ENCODE results near the gene KIAA0753.

KIAA0753 gene

DNA sequence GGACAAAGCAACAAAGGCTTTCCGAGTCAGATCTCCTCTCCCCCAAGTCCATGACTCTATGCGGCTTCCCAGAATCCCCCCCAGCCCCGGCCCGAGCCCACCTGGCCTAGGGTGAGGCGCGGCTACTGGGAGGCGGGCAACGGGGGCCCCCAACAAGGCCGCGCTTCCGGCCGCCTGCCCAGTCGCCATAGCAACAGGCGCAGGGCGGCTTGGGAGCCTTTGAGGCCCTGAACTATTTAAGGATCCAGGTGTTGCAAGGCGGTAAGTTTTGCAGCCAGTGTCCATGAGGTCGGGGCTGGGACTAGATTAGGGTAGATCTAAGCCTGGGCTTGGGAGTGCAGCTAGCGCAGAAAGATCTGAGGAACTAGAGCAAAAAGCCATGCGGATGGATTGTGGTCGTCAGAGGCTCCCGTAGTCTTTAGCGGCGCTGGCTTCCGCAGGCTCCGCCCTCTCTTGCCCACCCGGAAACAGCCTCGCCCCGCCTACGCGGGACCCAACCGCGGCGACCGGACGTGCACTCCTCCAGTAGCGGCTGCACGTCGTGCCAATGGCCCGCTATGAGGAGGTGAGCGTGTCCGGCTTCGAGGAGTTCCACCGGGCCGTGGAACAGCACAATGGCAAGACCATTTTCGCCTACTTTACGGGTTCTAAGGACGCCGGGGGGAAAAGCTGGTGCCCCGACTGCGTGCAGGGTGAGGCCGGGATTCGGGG, at the start of gene KIAA0753, which contains the start of gene TXNDC17:
Gene KIAA0753, minus strand, starts transcription at position 176 of the 711 bp plus-strand sequence. CDS start 5,608 bp downstream, outside the sequence.
Gene TXNDC17, plus strand, starts transcription at position 525 of the 711 bp plus-strand sequence. Its CDS starts 23 bp downstream, at position 548.
- H3K4me1 ChIP-seq (ENCODE audit: insufficient read depth, low read length) = peaks cover 25% of the 10 kb centered on the region
- H3K4me3 ChIP-seq (ENCODE audit: low read depth in 1 of 2, low read length in 2 of 2) = peak within 1 kb of the TSS; percentile 90 to 93
- H3K9me3 ChIP-seq (ENCODE audit: low read length) = no peaks in the 10 kb centered on the region
- peak within 1 kb of the TSS; percentile 91 for H3K27ac ChIP-seq (ENCODE audit: low read depth, low read length)
- H3K27me3 ChIP-seq (ENCODE audit: control insufficient read depth in 1 of 2, insufficient read depth in 2 of 2, low read length in 2 of 2) = no peaks in the 10 kb centered on the region
- peaks cover 22% of the 10 kb centered on the region for H3K36me3 ChIP-seq (ENCODE audit: insufficient read depth, low read length)
- peak within 1 kb of the TSS; percentile 62 for H3K9ac ChIP-seq (ENCODE audit: low read length)

GRCh38 chr17:6688944-6689343, 48.4 kb upstream of the KIAA0753 start:
- Histone ChIP-seq H3K27me3 (ENCODE audit: control insufficient read depth in 1 of 2, insufficient read depth in 2 of 2, low read length in 2 of 2) (no peaks in the 10 kb centered on the region), H3K27ac (ENCODE audit: low read depth, low read length) (no peak overlapping the region), H3K4me1 (ENCODE audit: insufficient read depth, low read length) (no peaks in the 10 kb centered on the region), H3K36me3 (ENCODE audit: insufficient read depth, low read length) (no peaks in the 10 kb centered on the region), H3K9ac (ENCODE audit: low read length) (no peak overlapping the region), H3K9me3 (ENCODE audit: low read length) (no peaks in the 10 kb centered on the region), H3K4me3 (ENCODE audit: low read depth in 1 of 2, low read length in 2 of 2) (no peak overlapping the region)

DNA sequence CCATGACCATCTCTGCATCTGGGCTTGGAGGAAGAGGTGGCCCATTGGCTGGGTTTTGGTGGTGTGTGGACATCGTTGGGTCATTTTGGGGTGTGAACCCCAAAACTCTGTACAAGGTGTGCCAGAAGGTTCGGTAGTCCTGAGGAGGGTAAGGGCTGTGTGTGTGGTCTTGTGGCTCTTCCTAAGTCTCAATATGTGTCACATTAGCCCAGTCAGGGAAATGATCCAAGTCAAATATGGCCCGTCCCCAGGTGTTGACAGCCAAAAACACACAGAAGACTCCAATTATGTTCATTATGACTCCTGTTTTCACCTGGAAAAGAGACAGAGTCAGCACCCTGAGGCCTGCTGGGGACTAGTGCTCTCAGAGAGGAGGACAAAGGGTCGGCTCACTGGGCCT, 45.5 kb upstream of the KIAA0753 start:
- no peak overlapping the region for H3K27ac ChIP-seq (ENCODE audit: low read depth, low read length)
- H3K9ac ChIP-seq (ENCODE audit: low read length) = no peak overlapping the region
- no peak overlapping the region for H3K4me3 ChIP-seq (ENCODE audit: low read depth in 1 of 2, low read length in 2 of 2)
- H3K36me3 ChIP-seq (ENCODE audit: insufficient read depth, low read length) = no peaks in the 10 kb centered on the region
- no peaks in the 10 kb centered on the region for H3K4me1 ChIP-seq (ENCODE audit: insufficient read depth, low read length)
- H3K9me3 ChIP-seq (ENCODE audit: low read length) = no peaks in the 10 kb centered on the region
- H3K27me3 ChIP-seq (ENCODE audit: control insufficient read depth in 1 of 2, insufficient read depth in 2 of 2, low read length in 2 of 2) = no peaks in the 10 kb centered on the region

- Histone ChIP-seq H3K27me3 (ENCODE audit: control insufficient read depth in 1 of 2, insufficient read depth in 2 of 2, low read length in 2 of 2) (no peaks in the 10 kb centered on the region), H3K4me1 (ENCODE audit: insufficient read depth, low read length) (no peaks in the 10 kb centered on the region), H3K9me3 (ENCODE audit: low read length) (no peaks in the 10 kb centered on the region), H3K36me3 (ENCODE audit: insufficient read depth, low read length) (no peaks in the 10 kb centered on the region), H3K9ac (ENCODE audit: low read length) (no peak overlapping the region), H3K4me3 (ENCODE audit: low read depth in 1 of 2, low read length in 2 of 2) (no peak overlapping the region), H3K27ac (ENCODE audit: low read depth, low read length) (no peak overlapping the region)
These were observed 44.6 kb upstream of the KIAA0753 start for GRCh38 chr17:6684881-6685767.

GRCh38 chr17:6684460-6684783, 43.9 kb upstream of the KIAA0753 start:
- no peak overlapping the region for H3K9ac ChIP-seq (ENCODE audit: low read length)
- no peaks in the 10 kb centered on the region for H3K9me3 ChIP-seq (ENCODE audit: low read length)
- H3K36me3 ChIP-seq (ENCODE audit: insufficient read depth, low read length) = no peaks in the 10 kb centered on the region
- H3K4me3 ChIP-seq (ENCODE audit: low read depth in 1 of 2, low read length in 2 of 2) = no peak overlapping the region
- H3K4me1 ChIP-seq (ENCODE audit: insufficient read depth, low read length) = no peaks in the 10 kb centered on the region
- no peak overlapping the region for H3K27ac ChIP-seq (ENCODE audit: low read depth, low read length)
- H3K27me3 ChIP-seq (ENCODE audit: control insufficient read depth in 1 of 2, insufficient read depth in 2 of 2, low read length in 2 of 2) = no peaks in the 10 kb centered on the region

- Histone ChIP-seq H3K4me3 (ENCODE audit: low read depth in 1 of 2, low read length in 2 of 2) (no peak overlapping the region), H3K4me1 (ENCODE audit: insufficient read depth, low read length) (no peaks in the 10 kb centered on the region), H3K27ac (ENCODE audit: low read depth, low read length) (no peak overlapping the region), H3K36me3 (ENCODE audit: insufficient read depth, low read length) (no peaks in the 10 kb centered on the region), H3K9ac (ENCODE audit: low read length) (no peak overlapping the region), H3K9me3 (ENCODE audit: low read length) (no peaks in the 10 kb centered on the region), H3K27me3 (ENCODE audit: control insufficient read depth in 1 of 2, insufficient read depth in 2 of 2, low read length in 2 of 2) (no peaks in the 10 kb centered on the region)
These were observed 43.4 kb upstream of the KIAA0753 start for GRCh38 chr17:6683730-6684459.

DNA sequence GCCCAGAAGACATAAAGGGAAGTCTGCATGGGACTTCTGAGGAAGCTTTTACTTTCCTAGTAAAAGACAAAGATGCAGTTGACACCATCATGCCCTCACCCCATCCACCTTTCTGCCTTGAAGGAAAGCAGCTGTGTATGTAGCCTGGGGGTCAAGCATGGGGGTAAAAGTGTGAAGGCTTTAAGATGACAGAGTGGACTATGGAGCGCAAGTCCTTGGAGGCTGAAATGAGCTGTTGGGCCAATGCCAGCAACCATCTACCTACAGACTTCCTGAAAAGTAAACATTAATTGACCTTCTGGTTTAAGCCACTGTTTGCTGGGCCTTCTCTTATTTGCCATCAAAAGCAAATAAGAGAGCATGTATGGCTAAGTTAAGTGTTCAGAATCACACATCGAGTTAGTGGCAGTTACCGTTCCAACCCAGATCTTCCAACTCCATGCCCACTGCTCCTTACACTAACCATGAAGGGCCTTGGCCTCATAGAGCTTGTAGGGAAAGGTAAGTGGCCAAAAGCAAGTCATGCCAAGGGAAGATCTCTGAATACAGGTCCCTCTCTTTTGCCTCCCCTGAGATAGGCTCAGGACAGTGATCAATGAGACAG, 42.7 kb upstream of the KIAA0753 start:
- Histone ChIP-seq H3K27me3 (ENCODE audit: control insufficient read depth in 1 of 2, insufficient read depth in 2 of 2, low read length in 2 of 2) (no peaks in the 10 kb centered on the region), H3K9me3 (ENCODE audit: low read length) (no peaks in the 10 kb centered on the region), H3K27ac (ENCODE audit: low read depth, low read length) (no peak overlapping the region), H3K4me3 (ENCODE audit: low read depth in 1 of 2, low read length in 2 of 2) (no peak overlapping the region), H3K9ac (ENCODE audit: low read length) (no peak overlapping the region), H3K36me3 (ENCODE audit: insufficient read depth, low read length) (no peaks in the 10 kb centered on the region), H3K4me1 (ENCODE audit: insufficient read depth, low read length) (no peaks in the 10 kb centered on the region)

GRCh38 chr17:6682339-6682738, 41.8 kb upstream of the KIAA0753 start:
- Histone ChIP-seq H3K27ac (ENCODE audit: low read depth, low read length) (no peak overlapping the region), H3K9me3 (ENCODE audit: low read length) (no peaks in the 10 kb centered on the region), H3K4me1 (ENCODE audit: insufficient read depth, low read length) (no peaks in the 10 kb centered on the region), H3K36me3 (ENCODE audit: insufficient read depth, low read length) (no peaks in the 10 kb centered on the region), H3K27me3 (ENCODE audit: control insufficient read depth in 1 of 2, insufficient read depth in 2 of 2, low read length in 2 of 2) (peaks cover 0 to 8% of the 10 kb centered on the region in 2 donors), H3K4me3 (ENCODE audit: low read depth in 1 of 2, low read length in 2 of 2) (no peak overlapping the region), H3K9ac (ENCODE audit: low read length) (no peak overlapping the region)

- Histone ChIP-seq H3K27me3 (ENCODE audit: control insufficient read depth in 1 of 2, insufficient read depth in 2 of 2, low read length in 2 of 2) (peaks cover 0 to 14% of the 10 kb centered on the region in 2 donors), H3K27ac (ENCODE audit: low read depth, low read length) (no peak overlapping the region), H3K9ac (ENCODE audit: low read length) (no peak overlapping the region), H3K4me3 (ENCODE audit: low read depth in 1 of 2, low read length in 2 of 2) (no peak overlapping the region), H3K9me3 (ENCODE audit: low read length) (no peaks in the 10 kb centered on the region), H3K4me1 (ENCODE audit: insufficient read depth, low read length) (no peaks in the 10 kb centered on the region), H3K36me3 (ENCODE audit: insufficient read depth, low read length) (no peaks in the 10 kb centered on the region)
These were observed 41.2 kb upstream of the KIAA0753 start for GRCh38 chr17:6681671-6682070.

GRCh38 chr17:6681176-6681575, 40.7 kb upstream of the KIAA0753 start:
- Histone ChIP-seq H3K27ac (ENCODE audit: low read depth, low read length) (no peak overlapping the region), H3K4me1 (ENCODE audit: insufficient read depth, low read length) (no peaks in the 10 kb centered on the region), H3K9ac (ENCODE audit: low read length) (no peak overlapping the region), H3K27me3 (ENCODE audit: control insufficient read depth in 1 of 2, insufficient read depth in 2 of 2, low read length in 2 of 2) (peaks cover 0 to 18% of the 10 kb centered on the region in 2 donors), H3K36me3 (ENCODE audit: insufficient read depth, low read length) (no peaks in the 10 kb centered on the region), H3K9me3 (ENCODE audit: low read length) (no peaks in the 10 kb centered on the region), H3K4me3 (ENCODE audit: low read depth in 1 of 2, low read length in 2 of 2) (no peak overlapping the region)

GRCh38 chr17:6679241-6679640, 38.7 kb upstream of the KIAA0753 start:
- Histone ChIP-seq H3K36me3 (ENCODE audit: insufficient read depth, low read length) (no peaks in the 10 kb centered on the region), H3K27ac (ENCODE audit: low read depth, low read length) (no peak overlapping the region), H3K4me1 (ENCODE audit: insufficient read depth, low read length) (no peaks in the 10 kb centered on the region), H3K4me3 (ENCODE audit: low read depth in 1 of 2, low read length in 2 of 2) (no peak overlapping the region), H3K9ac (ENCODE audit: low read length) (no peak overlapping the region), H3K27me3 (ENCODE audit: control insufficient read depth in 1 of 2, insufficient read depth in 2 of 2, low read length in 2 of 2) (peaks cover 0 to 18% of the 10 kb centered on the region in 2 donors), H3K9me3 (ENCODE audit: low read length) (no peaks in the 10 kb centered on the region)
